Keratinocyte (primary cell): ENCODE results near the gene CR1L. TPM values are rescaled to one million over a fixed set of nuclear protein-coding genes. Genes with fewer than 3 reads are reported as not detected.
"Not testable (repeated sequence)": the region's sequence is repeated elsewhere in the genome, so short reads cannot be mapped to it uniquely, and the experiment has no call there.

Source experiments
- DNase-seq: peaks from one replicate; pipeline ENCODE4 v3.0.0-alpha.2; 2011; ENCODE audit warnings: low read depth, missing footprints, low spot score
- FAIRE-seq: peaks from 2 replicates; lab custom pipeline; 2011; peaks lifted over from hg19 to GRCh38; lab: Jason Lieb, UNC
- H2AFZ ChIP-seq: 2 replicates; pipeline ENCODE4 v1.6.0; 2012; ENCODE audit warnings: low read length, control low read depth, inconsistent platforms; ENCODE audit not compliant: control insufficient read depth
- H3K27ac ChIP-seq: 2 replicates; pipeline ENCODE4 v1.5.1; 2011; ENCODE audit warnings: low read length; ENCODE audit not compliant: control insufficient read depth, insufficient read depth
- H3K27me3 ChIP-seq: 3 replicates; pipeline ENCODE4 v1.6.0; 2011; ENCODE audit warnings: low read length; ENCODE audit not compliant: control insufficient read depth, insufficient read depth; ENCODE audit errors: extremely low read depth
- H3K36me3 ChIP-seq, 2 experiments: 2 replicates in 1 of 2; 3 replicates in 1 of 2; pipeline ENCODE4 v1.5.1; 2011; ENCODE audit warnings: low read length in 2 of 2, mild to moderate bottlenecking in 1 of 2; ENCODE audit not compliant: control insufficient read depth in 2 of 2, insufficient read depth in 2 of 2; ENCODE audit errors: extremely low read depth in 1 of 2
- H3K4me1 ChIP-seq: 3 replicates; pipeline ENCODE4 v1.5.1; 2011; ENCODE audit warnings: low read length; ENCODE audit not compliant: control insufficient read depth, insufficient read depth; ENCODE audit errors: extremely low read depth
- H3K4me2 ChIP-seq: 3 replicates; pipeline ENCODE4 v1.6.0; 2011; ENCODE audit warnings: low read depth, low read length; ENCODE audit not compliant: control insufficient read depth, insufficient read depth; ENCODE audit errors: extremely low read depth
- H3K4me3 ChIP-seq, 3 experiments: fragments of 200-600 bp in 1 of 3; sonication (generic) in 1 of 3; 2 replicates in 2 of 3; 3 replicates in 1 of 3; pipeline ENCODE4 v1.5.1; 2011 to 2016; ENCODE audit warnings: low read length in 3 of 3, mild to moderate bottlenecking in 3 of 3, control low read depth in 2 of 3, inconsistent platforms in 1 of 3, low read depth in 1 of 3, mixed read lengths in 1 of 3, mixed run types in 1 of 3, moderate library complexity in 1 of 3; ENCODE audit not compliant: control insufficient read depth in 2 of 3, insufficient read depth in 2 of 3; ENCODE audit errors: extremely low read depth in 1 of 3
- H3K79me2 ChIP-seq: 2 replicates; pipeline ENCODE4 v1.6.0; 2012; ENCODE audit warnings: low read length; ENCODE audit not compliant: control insufficient read depth, insufficient read depth
- H3K9ac ChIP-seq: 3 replicates; pipeline ENCODE4 v1.6.0; 2011; ENCODE audit warnings: low read length; ENCODE audit not compliant: control insufficient read depth, insufficient read depth; ENCODE audit errors: extremely low read depth
- H3K9me1 ChIP-seq: 3 replicates; pipeline ENCODE4 v1.6.0; 2011; ENCODE audit warnings: low read length; ENCODE audit not compliant: control insufficient read depth, insufficient read depth; ENCODE audit errors: extremely low read depth
- H3K9me3 ChIP-seq: 2 replicates; pipeline ENCODE4 v1.5.1; 2012; ENCODE audit warnings: low read depth, low read length; ENCODE audit not compliant: control insufficient read depth
- H4K20me1 ChIP-seq: 3 replicates; pipeline ENCODE4 v1.6.0; 2011; ENCODE audit warnings: low read length; ENCODE audit not compliant: control insufficient read depth, insufficient read depth; ENCODE audit errors: extremely low read depth
- CTCF ChIP-seq, 3 experiments: IDR thresholded peaks in 1 of 3; conservative IDR thresholded peaks in 1 of 3; optimal IDR thresholded peaks in 1 of 3; 2 replicates in 2 of 3; 3 replicates in 1 of 3; pipeline versions ENCODE3 to v1.5.1; 2011; ENCODE audit warnings: low read length in 3 of 3, mild to moderate bottlenecking in 3 of 3, moderate library complexity in 2 of 3, control low read depth in 1 of 3, inconsistent platforms in 1 of 3; ENCODE audit not compliant: insufficient read depth in 2 of 3; ENCODE audit errors: extremely low read depth in 1 of 3
- EZH2 ChIP-seq: IDR thresholded peaks from one replicate; pipeline ENCODE4 v1.6.1; 2012; ENCODE audit warnings: inconsistent platforms, mild to moderate bottlenecking, low read length, moderate library complexity
- dilution Hi-C: fragments of 300-500 bp; cut with MboI; formaldehyde crosslinking; loops from one replicate; pipeline ENCODE4 v1.7.0; 2020; ENCODE audit warnings: low sequenced_read_pairs; ENCODE audit not compliant: extremely low pct_ligation_motif_present
- polyA plus RNA-seq, 5 experiments: library from polyadenylated mRNA; depleted of rRNA in 3 of 5; stranded (reverse) in 3 of 5; stranded (forward) in 1 of 5; unstranded in 1 of 5; fragments of >200 nt; gene quantifications; 1 replicate in 1 of 5; 2 replicates in 3 of 5; 3 replicates in 1 of 5; pipeline versions ENCODE4 v1.2.1 to v1.2.3, GENCODE V29; 2011 to 2012; ENCODE audit warnings: missing spikeins in 2 of 5, low read depth in 1 of 5, low replicate concordance in 1 of 5

CR1L gene
- polyA plus RNA-seq, 1 donor (not counting 4 experiments of a cell fraction or from before 2014, with no cell fraction given), result not detected

GRCh38 chr1:207691010-207691409, 46.1 kb downstream of the CR1L start:
- dilution Hi-C loops, result no loop called here
- H3K4me1 ChIP-seq, result no peaks in the 10 kb centered on the region
- H3K9me1 ChIP-seq, result no peaks in the 10 kb centered on the region
- TF ChIP-seq CTCF (optimal IDR thresholded peaks at IDR 0.05 in 1 of 3, IDR thresholded peaks at IDR 0.05 in 1 of 3, conservative IDR thresholded peaks at IDR 0.05 in 1 of 3; ENCODE audit: extremely low read depth in 1 of 3, insufficient read depth in 2 of 3, low read length in 3 of 3), result no peak
- no peak for TF ChIP-seq EZH2
- no peaks in the 10 kb centered on the region for H3K36me3 ChIP-seq
- no peak for DNase-seq
- H3K9me3 ChIP-seq, result no peaks in the 10 kb centered on the region
- FAIRE-seq, result no peak
- no peaks in the 10 kb centered on the region for H4K20me1 ChIP-seq
- H2AFZ ChIP-seq, result no peak overlapping the region
- H3K4me3 ChIP-seq, result no peak overlapping the region
- peaks cover 4% of the 10 kb centered on the region for H3K27me3 ChIP-seq
- H3K9ac ChIP-seq, result no peak overlapping the region
- H3K79me2 ChIP-seq, result no peaks in the 10 kb centered on the region
- no peak overlapping the region for H3K27ac ChIP-seq
- no peak overlapping the region for H3K4me2 ChIP-seq

GRCh38 chr1:207691841-207692240, 46.9 kb downstream of the CR1L start:
- H4K20me1 ChIP-seq, result no peaks in the 10 kb centered on the region
- no peak overlapping the region for H3K27ac ChIP-seq
- no peak overlapping the region for H3K9ac ChIP-seq
- H3K9me3 ChIP-seq, result no peaks in the 10 kb centered on the region
- no peaks in the 10 kb centered on the region for H3K79me2 ChIP-seq
- no peak overlapping the region for H2AFZ ChIP-seq
- peaks cover 4% of the 10 kb centered on the region for H3K27me3 ChIP-seq
- no peak overlapping the region for H3K4me3 ChIP-seq
- TF ChIP-seq CTCF (optimal IDR thresholded peaks at IDR 0.05 in 1 of 3, IDR thresholded peaks at IDR 0.05 in 1 of 3, conservative IDR thresholded peaks at IDR 0.05 in 1 of 3; ENCODE audit: extremely low read depth in 1 of 3, insufficient read depth in 2 of 3, low read length in 3 of 3) (no peak), EZH2 (no peak)
- DNase-seq (no peak), FAIRE-seq (no peak)
- no peak overlapping the region for H3K4me2 ChIP-seq
- H3K9me1 ChIP-seq, result no peaks in the 10 kb centered on the region
- H3K4me1 ChIP-seq, result no peaks in the 10 kb centered on the region
- no peaks in the 10 kb centered on the region for H3K36me3 ChIP-seq
- dilution Hi-C loops, result no loop called here

GRCh38 chr1:207692291-207692690, 47.4 kb downstream of the CR1L start:
- not testable (repeated sequence) for FAIRE-seq, H3K9ac ChIP-seq, H2AFZ ChIP-seq

More at GRCh38 chr1:207692291-207692690, 47.4 kb downstream of the CR1L start:
- H3K9me3 ChIP-seq, H3K4me2 ChIP-seq, H4K20me1 ChIP-seq, DNase-seq, H3K9me1 ChIP-seq, H3K4me1 ChIP-seq, H3K79me2 ChIP-seq, H3K27me3 ChIP-seq, H3K27ac ChIP-seq, H3K4me3 ChIP-seq, dilution Hi-C loops, H3K36me3 ChIP-seq: not testable (repeated sequence)
